Measurements from ENCODE around the gene SPRY2.

- TF ChIP-seq POLR2A (IDR thresholded peaks at IDR 0.05) (no peak), CTCF (IDR thresholded peaks at IDR 0.05) (no peak)
These were observed 35.2 kb downstream of the SPRY2 start for GRCh38 chr13:80305737-80306136.
